Mesothelial cell of epicardium (in vitro differentiated cells): ENCODE data around the gene SPOCK1. TPM values are rescaled to one million over a fixed set of nuclear protein-coding genes. Genes with fewer than 3 reads are reported as not detected.

ENCODE experiments used
- DNase-seq, 2 experiments: peaks; one replicate each; pipeline ENCODE4 v3.0.0; 2021; ENCODE audit warnings: low spot score in 2 of 2; ENCODE audit not compliant: unreplicated experiment in 2 of 2
- H3K27ac Mint-ChIP-seq: 2 replicates; pipeline ENCODE4 v1.8.0; 2021; ENCODE audit warnings: mixed read lengths
- H3K27me3 Mint-ChIP-seq: 2 replicates; pipeline ENCODE4 v1.8.0; 2021; ENCODE audit warnings: low read depth, mixed read lengths
- H3K36me3 Mint-ChIP-seq: 2 replicates; pipeline ENCODE4 v1.8.0; 2021; ENCODE audit warnings: mixed read lengths
- H3K4me1 Mint-ChIP-seq: 2 replicates; pipeline ENCODE4 v1.8.0; 2021; ENCODE audit warnings: mixed read lengths
- H3K4me3 Mint-ChIP-seq: 2 replicates; pipeline ENCODE4 v1.8.0; 2021; ENCODE audit warnings: mild to moderate bottlenecking, moderate library complexity, mixed read lengths
- H3K9me3 Mint-ChIP-seq: 2 replicates; pipeline ENCODE4 v1.8.0; 2021; ENCODE audit warnings: mixed read lengths
- total RNA-seq: library from RNA; stranded (reverse); gene quantifications from 3 replicates; pipeline ENCODE4 v1.2.1, GENCODE V29; 2021
- TF ChIP-seq, protein P1 (sequence below): fragments of 200-600 bp; sonication (generic); IDR thresholded peaks from one replicate; pipeline ENCODE4 v1.5.0; 2021; ENCODE audit warnings: antibody characterized with exemption; ENCODE audit not compliant: unreplicated experiment

Gene SPOCK1
- total RNA-seq, 1 donor from 2014 or later, result 6.6 TPM

- Mint-ChIP-seq H3K27me3 (peaks cover 16% of the 10 kb centered on the region), H3K4me1 (peaks cover 18% of the 10 kb centered on the region), H3K9me3 (no peaks in the 10 kb centered on the region), H3K4me3 (no peak overlapping the region), H3K27ac (no peak overlapping the region), H3K36me3 (no peaks in the 10 kb centered on the region)
- TF ChIP-seq, protein P1, sequence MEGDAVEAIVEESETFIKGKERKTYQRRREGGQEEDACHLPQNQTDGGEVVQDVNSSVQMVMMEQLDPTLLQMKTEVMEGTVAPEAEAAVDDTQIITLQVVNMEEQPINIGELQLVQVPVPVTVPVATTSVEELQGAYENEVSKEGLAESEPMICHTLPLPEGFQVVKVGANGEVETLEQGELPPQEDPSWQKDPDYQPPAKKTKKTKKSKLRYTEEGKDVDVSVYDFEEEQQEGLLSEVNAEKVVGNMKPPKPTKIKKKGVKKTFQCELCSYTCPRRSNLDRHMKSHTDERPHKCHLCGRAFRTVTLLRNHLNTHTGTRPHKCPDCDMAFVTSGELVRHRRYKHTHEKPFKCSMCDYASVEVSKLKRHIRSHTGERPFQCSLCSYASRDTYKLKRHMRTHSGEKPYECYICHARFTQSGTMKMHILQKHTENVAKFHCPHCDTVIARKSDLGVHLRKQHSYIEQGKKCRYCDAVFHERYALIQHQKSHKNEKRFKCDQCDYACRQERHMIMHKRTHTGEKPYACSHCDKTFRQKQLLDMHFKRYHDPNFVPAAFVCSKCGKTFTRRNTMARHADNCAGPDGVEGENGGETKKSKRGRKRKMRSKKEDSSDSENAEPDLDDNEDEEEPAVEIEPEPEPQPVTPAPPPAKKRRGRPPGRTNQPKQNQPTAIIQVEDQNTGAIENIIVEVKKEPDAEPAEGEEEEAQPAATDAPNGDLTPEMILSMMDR, result no peak
- no peak for DNase-seq
These were observed 425.9 kb downstream of the SPOCK1 start for GRCh38 chr5:137073189-137073588.

GRCh38 chr5:137072361-137073115 is 426.6 kb downstream of the SPOCK1 start:
- H3K9me3 Mint-ChIP-seq, result no peaks in the 10 kb centered on the region
- DNase-seq, result no peak
- TF ChIP-seq, protein P1, result no peak
- H3K4me3 Mint-ChIP-seq, result no peak overlapping the region
- H3K4me1 Mint-ChIP-seq, result peaks cover 13% of the 10 kb centered on the region
- no peaks in the 10 kb centered on the region for H3K36me3 Mint-ChIP-seq
- peaks cover 12% of the 10 kb centered on the region for H3K27me3 Mint-ChIP-seq
- H3K27ac Mint-ChIP-seq, result no peak overlapping the region

GRCh38 chr5:137071931-137072330 is 427.2 kb downstream of the SPOCK1 start:
- no peaks in the 10 kb centered on the region for H3K9me3 Mint-ChIP-seq
- no peak overlapping the region for H3K4me3 Mint-ChIP-seq
- no peaks in the 10 kb centered on the region for H3K36me3 Mint-ChIP-seq
- no peak overlapping the region for H3K27ac Mint-ChIP-seq
- peaks cover 13% of the 10 kb centered on the region for H3K4me1 Mint-ChIP-seq
- DNase-seq, result no peak
- TF ChIP-seq, protein P1, result no peak
- H3K27me3 Mint-ChIP-seq, result peaks cover 12% of the 10 kb centered on the region

DNA sequence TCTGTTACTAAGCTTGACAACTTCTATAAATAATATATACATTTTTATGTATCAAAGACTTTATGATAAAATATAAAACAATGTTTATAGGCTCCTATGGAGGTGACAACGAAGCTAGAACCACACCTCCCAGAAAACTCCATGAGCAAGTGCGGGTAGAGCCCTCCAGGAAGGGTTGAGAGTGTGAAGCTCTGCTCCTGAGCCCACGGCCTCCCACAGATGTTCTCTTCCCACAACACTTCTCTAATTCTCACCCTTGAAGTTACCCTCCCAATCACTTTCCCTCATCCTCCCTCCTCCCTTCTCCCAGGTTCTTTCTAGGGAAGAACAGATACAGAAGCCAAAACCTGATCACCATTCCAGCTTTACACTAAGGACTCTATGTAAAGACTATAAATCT is 427.6 kb downstream of the SPOCK1 start:
- Mint-ChIP-seq H3K27ac (no peak overlapping the region), H3K4me3 (no peak overlapping the region), H3K4me1 (peaks cover 13% of the 10 kb centered on the region), H3K36me3 (no peaks in the 10 kb centered on the region), H3K9me3 (no peaks in the 10 kb centered on the region), H3K27me3 (peaks cover 12% of the 10 kb centered on the region)
- TF ChIP-seq, protein P1, result no peak
- no peak for DNase-seq

DNA sequence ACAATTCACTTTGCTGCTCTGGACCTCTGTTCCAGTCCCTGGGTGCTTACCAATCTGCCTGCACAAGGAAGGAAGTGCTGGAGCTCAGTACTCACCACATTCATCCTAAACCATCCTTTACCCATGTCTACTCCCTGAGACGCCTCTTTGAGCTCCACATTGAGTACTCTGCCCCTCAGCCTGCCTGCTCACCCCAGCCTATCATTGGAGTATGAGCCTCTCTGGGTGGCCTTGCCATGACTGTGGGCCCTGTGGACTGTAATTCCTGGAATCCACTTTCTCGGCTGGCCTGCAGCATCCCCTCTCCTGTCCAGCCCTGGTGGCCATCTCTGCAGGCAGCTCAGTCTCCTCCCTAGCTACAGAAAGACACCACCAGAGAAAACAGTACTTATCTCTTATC is 428.6 kb downstream of the SPOCK1 start:
- TF ChIP-seq, protein P1, result no peak

More for the DNA sequence above, 428.6 kb downstream of the SPOCK1 start:
- H3K27me3 Mint-ChIP-seq, result peaks cover 12% of the 10 kb centered on the region
- H3K27ac Mint-ChIP-seq, result no peak overlapping the region
- no peaks in the 10 kb centered on the region for H3K36me3 Mint-ChIP-seq
- H3K4me1 Mint-ChIP-seq, result peaks cover 11% of the 10 kb centered on the region
- H3K9me3 Mint-ChIP-seq, result no peaks in the 10 kb centered on the region
- no peak overlapping the region for H3K4me3 Mint-ChIP-seq
- DNase-seq, result no peak
